Adrenal gland (tissue), 12 donors: ENCODE measurements around the gene ZC2HC1C. TPM values are rescaled to one million over a fixed set of nuclear protein-coding genes. Genes with fewer than 3 reads are reported as not detected.

ENCODE experiments used
- DNase-seq, 7 donors: peaks; one replicate each; pipeline ENCODE4 v3.0.0-alpha.2; 2019 to 2020
- H3K27ac ChIP-seq, 5 donors: fragments of 200-600 bp; sonication (generic) in 4 of 5; 1 replicate in 3 of 5; 2 replicates in 2 of 5; pipeline versions ENCODE4 v1.5.1 to v1.8.0; 2016 to 2020; ENCODE audit warnings: mild to moderate bottlenecking in 1 of 5
- H3K27me3 ChIP-seq: fragments of 200-600 bp; 2 replicates; pipeline ENCODE4 v1.8.0; 2021
- H3K36me3 ChIP-seq, 2 donors: fragments of 200-600 bp; replicated peaks in 1 of 2; 1 replicate in 1 of 2; 2 replicates in 1 of 2; pipeline versions ENCODE4 v1.5.1 to v1.8.0; 2018 to 2022
- H3K4me1 ChIP-seq, 2 donors: fragments of 200-600 bp; replicated peaks in 1 of 2; 1 replicate in 1 of 2; 2 replicates in 1 of 2; pipeline versions ENCODE4 v1.5.1 to v1.8.0; 2018 to 2021
- H3K4me3 ChIP-seq, 4 donors: fragments of 200-600 bp; sonication (generic) in 3 of 4; one replicate each; pipeline ENCODE4 v1.5.1; 2016 to 2018
- H3K9me3 ChIP-seq, 3 donors: fragments of 200-600 bp; sonication (generic) in 1 of 3; replicated peaks in 1 of 3; 1 replicate in 2 of 3; 2 replicates in 1 of 3; pipeline versions ENCODE4 v1.5.1 to v1.8.0; 2016 to 2021
- POLR2A ChIP-seq, 2 donors: fragments of 450-650 bp; IDR thresholded peaks; one replicate each; pipeline ENCODE4 v1.6.1; 2017; ENCODE audit warnings: antibody characterized with exemption in 2 of 2, mild to moderate bottlenecking in 2 of 2, moderate library complexity in 1 of 2
- WGBS, 4 donors: extraction: QIAGEN DNeasy Blood & Tissue Kit in 2 of 4; methylation state at CpG; one replicate each; pipeline versions ENCODE4 v1.1.5 to v1.1.7; 2013 to 2017; 5-methylcytosine and 5-hydroxymethylcytosine counted together
- intact Hi-C, 2 donors: fragments of 100-400 bp; cut with DNase I; formaldehyde crosslinking; loops; one replicate each; pipeline versions ENCODE4 v1.14.1 to v1.15.0; 2022 to 2023
- polyA plus RNA-seq, 3 donors: library from polyadenylated mRNA; stranded (reverse); fragments of 200-250 nt in 2 of 3; fragments of 350-450 nt in 1 of 3; fragmentation: Illumina TruSeq in 1 of 3; extraction: RNeasy Lipid Tissue Mini Kit (QIAGEN cat#74804) in 1 of 3; gene quantifications; one replicate each; pipeline ENCODE4 v1.2.3, GENCODE V29; 2013 to 2014
- total RNA-seq, 9 donors: library from RNA; depleted of rRNA in 4 of 9; stranded (reverse); fragments of >200 nt in 4 of 9; fragments of 120-200 nt in 1 of 9; fragmentation: NEBNext Ultra II Directional in 1 of 9; extraction: Animal tissue kit (Norgen Biotek cat#: 25700) in 1 of 9; gene quantifications; one replicate each; pipeline versions ENCODE4 v1.1.0 to v1.2.4, GENCODE V29; 2013 to 2023
- TF ChIP-seq, protein P1 (sequence below), 6 experiments: fragments of 450-650 bp in 4 of 6; fragments of 200-600 bp in 2 of 6; sonication (generic) in 1 of 6; IDR thresholded peaks; 1 replicate in 5 of 6; 2 replicates in 1 of 6; pipeline versions ENCODE4 v1.5.1 to v1.8.0; 2016 to 2021; ENCODE audit warnings: antibody characterized with exemption in 6 of 6, mild to moderate bottlenecking in 2 of 6, moderate library complexity in 1 of 6
- donor health status: healthy with polysubstance abuse.
- donor health status: Bipolar disorder and iron deficiency.
- donor health status: DM: yes; HTN: yes; CAD: no.
- donor health status: DM: no; HTN: no; CAD: no.
- donor health status: DM: no; HTN: no; CAD: no.
- donor health status: DM: yes; HTN: yes; CAD: no.

The ZC2HC1C gene
- total and polyA plus RNA-seq, 12 donors = 1.9 to 12.1 (median 6.0) TPM

DNA sequence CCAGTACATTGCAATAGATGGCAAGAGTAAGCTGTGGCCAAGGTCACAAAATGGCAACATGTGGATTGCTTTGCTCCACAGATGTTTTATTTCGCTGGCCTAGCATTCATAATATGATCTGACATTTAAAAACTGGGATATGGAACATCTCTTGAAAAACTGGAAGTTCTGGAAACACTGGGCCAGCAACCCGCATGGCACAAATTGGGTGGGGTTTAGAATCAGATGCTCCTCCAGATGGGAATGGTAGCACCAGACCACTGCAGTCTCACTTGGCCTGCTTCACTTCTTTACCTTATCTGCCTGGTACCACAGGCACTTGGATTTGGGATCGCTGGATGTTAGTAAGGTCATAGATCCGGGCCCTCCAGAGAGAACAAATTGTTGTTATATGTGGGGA lies 10.1 kb downstream of the ZC2HC1C start:
- Histone ChIP-seq H3K9me3 (no peaks in the 10 kb centered on the region), H3K4me1 (peaks cover 0 to 4% of the 10 kb centered on the region in 2 donors), H3K36me3 (peaks cover 0 to 21% of the 10 kb centered on the region in 2 donors), H3K4me3 (no peak overlapping the region), H3K27me3 (no peaks in the 10 kb centered on the region), H3K27ac (no peak overlapping the region)
- WGBS, 4 donors = 48 to 93% (median 67%) methylated on average over 4 of the region's 4 CpGs
- TF ChIP-seq, protein P1, sequence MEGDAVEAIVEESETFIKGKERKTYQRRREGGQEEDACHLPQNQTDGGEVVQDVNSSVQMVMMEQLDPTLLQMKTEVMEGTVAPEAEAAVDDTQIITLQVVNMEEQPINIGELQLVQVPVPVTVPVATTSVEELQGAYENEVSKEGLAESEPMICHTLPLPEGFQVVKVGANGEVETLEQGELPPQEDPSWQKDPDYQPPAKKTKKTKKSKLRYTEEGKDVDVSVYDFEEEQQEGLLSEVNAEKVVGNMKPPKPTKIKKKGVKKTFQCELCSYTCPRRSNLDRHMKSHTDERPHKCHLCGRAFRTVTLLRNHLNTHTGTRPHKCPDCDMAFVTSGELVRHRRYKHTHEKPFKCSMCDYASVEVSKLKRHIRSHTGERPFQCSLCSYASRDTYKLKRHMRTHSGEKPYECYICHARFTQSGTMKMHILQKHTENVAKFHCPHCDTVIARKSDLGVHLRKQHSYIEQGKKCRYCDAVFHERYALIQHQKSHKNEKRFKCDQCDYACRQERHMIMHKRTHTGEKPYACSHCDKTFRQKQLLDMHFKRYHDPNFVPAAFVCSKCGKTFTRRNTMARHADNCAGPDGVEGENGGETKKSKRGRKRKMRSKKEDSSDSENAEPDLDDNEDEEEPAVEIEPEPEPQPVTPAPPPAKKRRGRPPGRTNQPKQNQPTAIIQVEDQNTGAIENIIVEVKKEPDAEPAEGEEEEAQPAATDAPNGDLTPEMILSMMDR (IDR thresholded peaks at IDR 0.05) = no peak
- TF ChIP-seq POLR2A (IDR thresholded peaks at IDR 0.05) = no peak
- DNase-seq = no peak
- intact Hi-C loops = no loop called here

DNA sequence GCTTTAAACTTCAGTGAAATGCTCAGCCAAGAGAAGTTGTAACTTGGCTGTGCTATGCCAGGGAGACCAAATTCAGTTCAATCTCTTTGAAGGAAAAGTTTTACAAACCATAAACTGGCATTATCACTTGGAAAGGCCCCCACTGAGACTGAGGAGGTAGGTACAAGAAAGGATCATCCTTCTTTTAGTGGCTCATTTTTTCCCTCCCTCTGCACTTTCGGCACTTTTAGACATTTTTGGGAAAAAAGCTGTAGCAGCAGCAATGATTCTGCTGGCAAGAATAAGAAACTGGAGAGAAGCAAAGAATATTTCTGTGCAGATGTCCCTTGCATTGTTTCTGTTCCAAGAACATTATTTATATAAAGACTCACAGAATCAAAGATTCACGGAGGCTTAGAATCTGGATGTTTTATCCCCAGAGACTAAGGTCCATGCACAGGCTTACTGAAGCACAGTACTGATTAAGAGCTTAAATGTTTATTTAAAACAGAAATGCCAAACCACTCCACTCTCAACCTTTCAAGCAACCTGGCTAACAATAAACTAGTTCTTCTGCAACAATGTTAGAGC lies 12.3 kb downstream of the ZC2HC1C start:
- Histone ChIP-seq H3K4me3 (no peak overlapping the region), H3K9me3 (no peaks in the 10 kb centered on the region), H3K27me3 (no peaks in the 10 kb centered on the region), H3K27ac (peak overlapping the region in 1 of 5 donors; percentile 24), H3K36me3 (peaks cover 0 to 43% of the 10 kb centered on the region in 2 donors), H3K4me1 (peaks cover 0 to 4% of the 10 kb centered on the region in 2 donors)
- 54 to 69% (median 66%) methylated on average over 2 of the region's 2 CpGs for WGBS, 4 donors
- TF ChIP-seq POLR2A (IDR thresholded peaks at IDR 0.05) = no peak
- TF ChIP-seq, protein P1 (IDR thresholded peaks at IDR 0.05) = no peak
- intact Hi-C loops = loop anchor here in 1 of 2 donors (10.0 kb wide), 1 partner anchor 167 kb away; no protein-coding TSS in a partner anchor
- DNase-seq = no peak

DNA sequence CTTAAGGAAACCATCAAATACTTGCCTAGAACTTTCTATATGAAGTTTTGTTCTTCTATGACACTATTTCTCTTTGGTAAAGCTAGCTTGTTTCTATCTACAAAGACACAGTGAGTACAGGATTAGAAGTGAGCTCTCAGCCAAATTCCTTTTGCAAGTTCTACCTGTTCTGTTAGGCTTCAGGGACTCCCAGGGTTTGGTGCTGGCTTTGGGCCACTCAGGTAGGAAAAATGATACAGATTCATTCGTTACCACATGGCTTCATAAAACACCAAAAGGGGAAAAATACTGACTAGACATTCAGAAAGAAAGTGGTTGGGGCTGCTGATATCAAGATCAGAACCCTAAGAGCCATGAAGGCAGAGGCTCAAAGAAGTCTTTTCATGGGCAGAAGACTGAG lies 13.8 kb downstream of the ZC2HC1C start:
- Histone ChIP-seq H3K4me3 (no peak overlapping the region), H3K27me3 (no peaks in the 10 kb centered on the region), H3K27ac (no peak overlapping the region), H3K9me3 (no peaks in the 10 kb centered on the region), H3K36me3 (peaks cover 0 to 58% of the 10 kb centered on the region in 2 donors), H3K4me1 (peaks cover 0 to 4% of the 10 kb centered on the region in 2 donors)
- WGBS, 4 donors = 89 to 94% (median 93%) methylated on average over 1 of the region's 1 CpG
- intact Hi-C loops = loop anchor here in 1 of 2 donors (10.0 kb wide), 1 partner anchor 168 kb away; no protein-coding TSS in a partner anchor
- TF ChIP-seq POLR2A (IDR thresholded peaks at IDR 0.05) = no peak
- TF ChIP-seq, protein P1 (IDR thresholded peaks at IDR 0.05) = no peak
- DNase-seq = no peak

DNA sequence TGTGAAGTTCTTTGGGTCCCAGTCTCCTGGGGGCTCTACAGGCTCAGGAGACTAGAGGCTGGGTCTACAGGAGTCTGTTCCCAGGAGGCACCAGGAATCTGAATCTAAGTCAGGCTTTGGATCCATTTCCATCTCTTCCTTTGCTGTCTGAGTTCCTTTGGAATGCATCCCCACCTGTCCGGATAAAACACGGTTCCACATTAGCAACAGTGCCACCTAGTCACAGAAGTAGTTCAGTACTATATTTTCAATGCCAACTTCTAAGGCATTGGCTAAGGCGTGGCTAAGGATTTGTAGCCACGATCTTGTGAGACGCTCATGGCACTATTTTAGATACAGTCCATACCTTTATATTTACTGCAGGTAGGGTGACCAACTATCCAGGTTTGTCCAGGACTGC lies 15.1 kb downstream of the ZC2HC1C start:
- H3K4me1 ChIP-seq = peaks cover 0 to 4% of the 10 kb centered on the region in 2 donors
- no peak for TF ChIP-seq POLR2A (IDR thresholded peaks at IDR 0.05)
- TF ChIP-seq, protein P1 (IDR thresholded peaks at IDR 0.05) = peak in 1 of 6 experiments; percentile 29
- H3K9me3 ChIP-seq = no peaks in the 10 kb centered on the region
- peak in 1 of 7 donors; percentile 24 for DNase-seq
- H3K36me3 ChIP-seq = peaks cover 0 to 64% of the 10 kb centered on the region in 2 donors
- WGBS, 4 donors = 40 to 46% (median 44%) methylated on average over 5 of the region's 5 CpGs
- no peak overlapping the region for H3K27ac ChIP-seq
- intact Hi-C loops = loop anchor here in 1 of 2 donors (10.0 kb wide), 1 partner anchor 170 kb away; no protein-coding TSS in a partner anchor
- H3K27me3 ChIP-seq = no peaks in the 10 kb centered on the region
- no peak overlapping the region for H3K4me3 ChIP-seq
